DMS53 treated with DMSO at 0.1 percent for 48 hours (cell line): ENCODE results near the gene PDSS1.

Source experiments
- DNase-seq: peaks from one replicate; lab custom pipeline; 2025; ENCODE audit not compliant: unreplicated experiment; lab: John Stamatoyannopoulos, UW

The PDSS1 gene

GRCh38 chr10:26792758-26793495 is 95.4 kb downstream of the PDSS1 start:
- DNase-seq: no peak
